Measurements from ENCODE around the gene TCFL5.

The TCFL5 gene

GRCh38 chr20:62820962-62821725 is 40.5 kb downstream of the TCFL5 start:
- DNase-seq, result no peak

- DNase-seq, result no peak
Measured at GRCh38 chr20:62820208-62820961, 41.2 kb downstream of the TCFL5 start.

GRCh38 chr20:62819494-62820174 is 42.0 kb downstream of the TCFL5 start:
- DNase-seq, result no peak

GRCh38 chr20:62818592-62819493 is 42.8 kb downstream of the TCFL5 start:
- no peak for DNase-seq

- no peak for DNase-seq
Measured at GRCh38 chr20:62817975-62818591, 43.5 kb downstream of the TCFL5 start.

- DNase-seq, result no peak
Measured at GRCh38 chr20:62816884-62817873, 44.4 kb downstream of the TCFL5 start, which contains the start of gene COL9A3. Gene COL9A3 (plus strand): TSS chr20:62817050. CDS start chr20:62817065, 15 bp downstream.

- no peak for DNase-seq
Measured at GRCh38 chr20:62816031-62816883, 45.4 kb downstream of the TCFL5 start.

GRCh38 chr20:62815066-62815991 is 46.3 kb downstream of the TCFL5 start:
- no peak for DNase-seq

- DNase-seq, result no peak
Measured at GRCh38 chr20:62814709-62815065, 46.9 kb downstream of the TCFL5 start.

- no peak for DNase-seq
Measured at GRCh38 chr20:62814060-62814708, 47.4 kb downstream of the TCFL5 start.

GRCh38 chr20:62813588-62813987 is 48.0 kb downstream of the TCFL5 start:
- DNase-seq, result no peak

- DNase-seq, result no peak
Measured at GRCh38 chr20:62812907-62813200, 48.8 kb downstream of the TCFL5 start.

- no peak for DNase-seq
Measured at GRCh38 chr20:62812181-62812906, 49.3 kb downstream of the TCFL5 start.

- no peak for DNase-seq
Measured at GRCh38 chr20:62811720-62812119, 49.9 kb downstream of the TCFL5 start.

- DNase-seq, result no peak
Measured at GRCh38 chr20:62811320-62811719, 50.3 kb downstream of the TCFL5 start.

- DNase-seq, result no peak
Measured at GRCh38 chr20:62809530-62810428, 51.8 kb downstream of the TCFL5 start.

Data from central memory CD4-positive, alpha-beta T cell (primary cell).